Measurements from ENCODE around the gene CAMTA1.

CAMTA1 gene

GRCh38 chr1:6864166-6864565 lies 78.9 kb downstream of the CAMTA1 start:
- no peak for DNase-seq (ENCODE audit: low read depth)
- H3K4me3 ChIP-seq (ENCODE audit: low read depth, low read length): no peak overlapping the region
- no peak for TF ChIP-seq CTCF (IDR thresholded peaks at IDR 0.05; ENCODE audit: insufficient read depth, low read depth, low read length, missing control alignments)

GRCh38 chr1:6866825-6867224 lies 81.6 kb downstream of the CAMTA1 start:
- DNase-seq (ENCODE audit: low read depth): no peak
- no peak for TF ChIP-seq CTCF (IDR thresholded peaks at IDR 0.05; ENCODE audit: insufficient read depth, low read depth, low read length, missing control alignments)
- no peak overlapping the region for H3K4me3 ChIP-seq (ENCODE audit: low read depth, low read length)

GRCh38 chr1:6867321-6867720 lies 82.1 kb downstream of the CAMTA1 start:
- no peak for DNase-seq (ENCODE audit: low read depth)
- TF ChIP-seq CTCF (IDR thresholded peaks at IDR 0.05; ENCODE audit: insufficient read depth, low read depth, low read length, missing control alignments): no peak

GRCh38 chr1:6867729-6868659 lies 82.7 kb downstream of the CAMTA1 start:
- DNase-seq (ENCODE audit: low read depth): no peak
- no peak overlapping the region for H3K4me3 ChIP-seq (ENCODE audit: low read depth, low read length)
- no peak for TF ChIP-seq CTCF (IDR thresholded peaks at IDR 0.05; ENCODE audit: insufficient read depth, low read depth, low read length, missing control alignments)

More at GRCh38 chr1:6867321-6867720, 82.1 kb downstream of the CAMTA1 start:
- H3K4me3 ChIP-seq (ENCODE audit: low read depth, low read length): no peak overlapping the region

GRCh38 chr1:6868660-6869380 lies 83.6 kb downstream of the CAMTA1 start:
- peak; percentile 25 for DNase-seq (ENCODE audit: low read depth)
- no peak for TF ChIP-seq CTCF (IDR thresholded peaks at IDR 0.05; ENCODE audit: insufficient read depth, low read depth, low read length, missing control alignments)
- no peak overlapping the region for H3K4me3 ChIP-seq (ENCODE audit: low read depth, low read length)

- DNase-seq (ENCODE audit: low read depth): no peak
- TF ChIP-seq CTCF (IDR thresholded peaks at IDR 0.05; ENCODE audit: insufficient read depth, low read depth, low read length, missing control alignments): no peak
- H3K4me3 ChIP-seq (ENCODE audit: low read depth, low read length): no peak overlapping the region
Measured at GRCh38 chr1:6869545-6869944, 84.3 kb downstream of the CAMTA1 start.

Data from GM12865 (cell line).